Fibroblast of skin of right quadriceps (primary cell): Measurements from ENCODE around the gene RNPEP.
"Not testable (repeated sequence)": the region's sequence is repeated elsewhere in the genome, so short reads cannot be mapped to it uniquely, and the experiment has no call there.

Experiments used
- DNase-seq: peaks from one replicate; pipeline ENCODE4 v3.0.0-alpha.2; 2013

The RNPEP gene, protein sequence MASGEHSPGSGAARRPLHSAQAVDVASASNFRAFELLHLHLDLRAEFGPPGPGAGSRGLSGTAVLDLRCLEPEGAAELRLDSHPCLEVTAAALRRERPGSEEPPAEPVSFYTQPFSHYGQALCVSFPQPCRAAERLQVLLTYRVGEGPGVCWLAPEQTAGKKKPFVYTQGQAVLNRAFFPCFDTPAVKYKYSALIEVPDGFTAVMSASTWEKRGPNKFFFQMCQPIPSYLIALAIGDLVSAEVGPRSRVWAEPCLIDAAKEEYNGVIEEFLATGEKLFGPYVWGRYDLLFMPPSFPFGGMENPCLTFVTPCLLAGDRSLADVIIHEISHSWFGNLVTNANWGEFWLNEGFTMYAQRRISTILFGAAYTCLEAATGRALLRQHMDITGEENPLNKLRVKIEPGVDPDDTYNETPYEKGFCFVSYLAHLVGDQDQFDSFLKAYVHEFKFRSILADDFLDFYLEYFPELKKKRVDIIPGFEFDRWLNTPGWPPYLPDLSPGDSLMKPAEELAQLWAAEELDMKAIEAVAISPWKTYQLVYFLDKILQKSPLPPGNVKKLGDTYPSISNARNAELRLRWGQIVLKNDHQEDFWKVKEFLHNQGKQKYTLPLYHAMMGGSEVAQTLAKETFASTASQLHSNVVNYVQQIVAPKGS

DNA sequence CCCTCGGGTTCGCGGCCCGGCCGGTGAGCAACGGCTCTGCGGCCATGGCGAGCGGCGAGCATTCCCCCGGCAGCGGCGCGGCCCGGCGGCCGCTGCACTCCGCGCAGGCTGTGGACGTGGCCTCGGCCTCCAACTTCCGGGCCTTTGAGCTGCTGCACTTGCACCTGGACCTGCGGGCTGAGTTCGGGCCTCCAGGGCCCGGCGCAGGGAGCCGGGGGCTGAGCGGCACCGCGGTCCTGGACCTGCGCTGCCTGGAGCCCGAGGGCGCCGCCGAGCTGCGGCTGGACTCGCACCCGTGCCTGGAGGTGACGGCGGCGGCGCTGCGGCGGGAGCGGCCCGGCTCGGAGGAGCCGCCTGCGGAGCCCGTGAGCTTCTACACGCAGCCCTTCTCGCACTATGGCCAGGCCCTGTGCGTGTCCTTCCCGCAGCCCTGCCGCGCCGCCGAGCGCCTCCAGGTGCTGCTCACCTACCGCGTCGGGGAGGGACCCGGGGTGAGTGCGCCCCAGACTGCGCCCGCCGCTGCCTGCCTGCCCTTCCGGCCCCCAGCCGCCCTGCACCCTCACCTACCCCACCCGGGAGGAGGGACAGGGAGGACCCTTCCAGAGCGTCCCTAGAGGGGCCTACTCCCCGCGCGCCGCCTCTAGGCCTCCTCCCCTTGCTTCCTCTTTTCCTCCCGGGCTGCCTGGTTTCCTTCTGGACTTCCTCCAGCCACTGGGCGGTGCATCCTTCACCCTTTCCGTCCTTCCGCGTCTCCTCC, at the start of gene RNPEP:
Gene RNPEP, plus strand, starts transcription at position 26 of the 757 bp plus-strand sequence. Its CDS starts 19 bp downstream, at position 45.
- peak; percentile 60 for DNase-seq

DNA sequence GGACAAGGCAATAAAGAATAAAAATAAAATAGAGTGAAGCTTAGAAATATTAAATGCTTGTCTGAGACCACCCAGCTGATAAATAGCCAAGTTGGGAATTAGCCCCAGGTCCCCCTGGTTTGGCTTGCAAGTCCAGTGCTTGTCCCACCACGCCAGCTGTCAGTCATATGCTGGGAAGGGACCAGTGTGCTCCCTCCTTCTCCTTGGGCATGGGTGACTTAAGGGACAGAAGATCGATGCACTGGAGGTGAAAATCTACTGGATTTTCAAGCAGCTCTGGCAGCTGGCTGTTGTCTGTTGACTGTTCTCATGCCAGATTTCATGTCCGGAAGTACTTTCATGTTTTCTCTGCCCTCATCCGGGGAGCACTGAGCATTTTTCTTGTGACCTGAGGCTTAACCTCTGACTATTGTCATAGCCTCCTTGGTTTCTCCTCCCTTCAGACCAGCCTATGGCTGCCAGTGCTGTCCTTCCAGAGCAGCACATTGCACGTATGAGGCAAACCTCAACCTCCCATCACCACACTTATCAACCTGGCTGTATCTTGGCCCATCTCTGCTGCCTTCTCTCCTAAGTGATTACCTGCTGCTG, 48.5 kb upstream of the RNPEP start:
- DNase-seq, result no peak

DNA sequence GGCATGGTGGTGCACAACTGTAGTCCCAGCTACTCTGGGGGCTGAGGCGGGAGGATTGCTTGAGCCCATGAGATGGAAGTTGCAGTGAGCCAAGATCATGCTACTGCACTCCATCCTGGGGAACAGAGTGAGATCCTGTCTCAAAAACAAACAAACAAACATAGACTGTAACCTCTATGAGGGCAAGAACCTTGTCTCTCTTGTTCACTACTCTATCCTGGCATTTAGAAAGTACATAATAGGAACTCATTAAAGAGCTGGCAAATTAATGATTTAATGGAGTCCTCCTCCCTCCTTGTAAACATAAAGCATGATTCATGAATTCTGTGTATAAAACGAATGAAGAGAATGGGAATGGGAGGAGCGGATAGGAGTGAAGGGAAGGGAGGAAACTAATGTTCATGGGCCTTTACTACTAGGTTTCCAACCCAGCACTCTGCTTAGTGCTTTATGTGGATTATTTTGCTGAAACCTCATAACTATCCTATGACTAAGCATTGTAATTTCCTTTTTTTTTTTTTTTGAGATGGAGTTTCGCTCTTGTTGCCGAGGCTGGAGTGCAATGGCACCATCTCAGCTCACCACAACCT, 44.7 kb upstream of the RNPEP start:
- DNase-seq, result peak; percentile 86

DNA sequence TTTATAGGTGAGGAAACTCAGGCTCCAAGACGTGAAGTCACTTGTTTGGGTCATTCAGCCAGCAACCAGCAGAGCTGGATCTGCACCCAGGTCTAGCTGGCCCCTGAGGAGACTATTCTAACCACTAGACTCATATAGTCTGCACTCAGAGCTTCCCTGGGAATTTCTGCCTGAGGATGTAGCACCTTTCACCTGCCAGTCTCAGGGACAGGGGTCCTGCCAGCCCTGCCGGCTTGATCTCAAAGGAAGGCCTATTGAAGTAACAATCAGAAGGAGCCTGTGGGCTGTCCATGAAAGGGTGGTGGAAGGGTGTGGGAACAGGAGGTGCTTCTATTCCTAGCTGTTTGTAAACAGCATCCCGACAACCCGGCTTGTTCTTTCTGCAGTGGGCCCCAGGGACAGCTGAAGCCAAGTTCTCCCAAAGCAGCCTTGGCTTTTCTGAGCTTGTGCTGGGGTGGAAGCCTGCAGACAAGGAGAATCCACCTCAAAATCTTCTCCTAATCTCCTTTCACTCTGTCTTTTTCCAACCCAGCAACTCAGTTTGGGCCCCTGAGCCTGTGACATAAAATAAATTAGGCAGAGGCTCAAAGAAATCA, 43.9 kb upstream of the RNPEP start:
- DNase-seq, result no peak

DNA sequence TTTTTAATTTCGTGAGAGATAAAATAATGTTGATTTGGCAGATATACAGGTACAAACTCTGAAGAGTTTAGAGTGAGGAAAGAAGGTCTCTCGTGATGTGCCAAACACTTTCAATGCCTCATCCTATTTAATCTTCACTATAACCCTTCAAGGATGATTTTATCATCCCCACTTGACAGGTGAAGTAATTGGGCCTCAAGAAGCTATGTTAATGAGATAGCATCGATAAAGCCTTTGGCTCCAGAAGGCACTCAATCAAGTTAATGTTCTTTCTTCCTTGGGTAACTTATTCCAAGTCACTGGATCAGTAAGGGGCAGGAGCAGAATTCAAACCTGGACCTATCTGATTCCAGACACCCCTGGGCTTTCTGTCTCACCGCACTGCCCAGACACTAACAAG, 43.3 kb upstream of the RNPEP start:
- DNase-seq, result no peak

DNA sequence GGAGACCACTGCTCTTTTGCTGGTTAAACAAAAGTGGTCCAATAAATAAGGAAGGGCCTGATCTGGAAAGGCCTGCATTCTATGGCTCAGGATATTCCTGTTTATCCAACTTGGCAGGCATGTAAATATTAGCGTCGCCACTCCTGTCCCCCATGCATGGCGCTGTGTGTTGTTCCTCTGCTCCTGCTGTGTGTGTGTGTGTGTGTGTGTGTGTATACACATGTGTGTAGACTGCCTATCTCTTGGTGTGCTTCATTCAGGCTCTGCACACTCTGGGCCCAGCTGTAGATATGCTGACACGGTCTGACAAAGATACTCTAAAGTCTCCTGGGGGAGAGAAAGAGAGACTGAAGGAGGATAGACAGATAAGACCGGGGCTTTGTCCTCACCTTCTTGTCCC, 42.9 kb upstream of the RNPEP start:
- DNase-seq, result no peak

DNA sequence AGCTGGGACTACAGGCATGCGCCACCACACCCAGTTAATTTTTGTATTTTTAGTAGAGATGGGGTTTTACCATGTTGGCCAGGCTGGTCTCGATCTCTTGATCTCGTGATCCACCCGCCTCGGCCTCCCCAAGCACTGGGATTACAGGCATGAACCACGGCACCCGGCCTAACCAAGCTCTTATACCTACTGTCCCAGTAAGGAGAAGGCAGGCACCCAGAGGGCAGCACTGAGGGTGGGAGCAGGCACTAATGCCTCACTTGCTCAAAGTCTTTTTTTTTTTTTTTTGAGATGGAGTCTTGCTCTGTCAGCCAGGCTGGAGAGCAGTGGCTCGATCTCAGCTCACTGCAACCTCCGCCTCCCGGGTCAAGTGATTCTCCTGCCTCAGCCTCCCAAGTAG, 42.1 kb upstream of the RNPEP start:
- DNase-seq, result not testable (repeated sequence)

DNA sequence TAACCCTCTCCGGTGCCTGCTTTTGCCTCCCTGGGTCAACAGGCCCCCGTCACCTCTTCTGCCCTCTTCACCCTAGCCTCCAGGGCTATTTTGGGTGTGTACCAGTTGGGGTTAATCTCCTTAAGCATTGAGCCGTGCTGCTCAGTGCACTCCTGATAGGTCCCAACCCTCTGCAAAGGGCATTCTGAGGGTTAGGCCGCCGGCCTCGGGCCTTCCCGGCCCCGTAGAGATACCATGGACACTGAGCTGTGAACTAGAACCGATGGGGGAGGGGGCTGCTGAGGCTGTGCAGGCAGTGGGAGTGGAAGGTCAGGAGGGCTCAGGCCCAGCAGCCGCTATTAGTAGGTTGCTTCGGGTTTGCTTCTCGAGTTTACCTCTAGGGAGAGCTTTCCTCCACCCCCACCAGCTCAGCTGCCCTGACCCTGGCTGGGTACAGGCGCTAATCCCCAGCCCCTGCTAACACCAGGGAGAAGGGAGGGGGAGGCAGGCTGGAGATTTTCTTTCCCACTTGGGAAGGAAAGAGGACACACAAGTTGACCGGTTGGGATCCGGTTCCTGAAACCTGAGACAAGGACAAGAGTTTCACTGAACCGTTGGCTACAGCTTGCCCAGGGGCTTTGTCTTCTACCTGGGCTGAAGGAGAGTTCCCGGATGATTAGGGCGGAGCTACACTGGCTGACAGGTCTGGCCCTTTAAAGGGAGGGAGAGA, 40.9 kb upstream of the RNPEP start:
- no peak for DNase-seq

DNA sequence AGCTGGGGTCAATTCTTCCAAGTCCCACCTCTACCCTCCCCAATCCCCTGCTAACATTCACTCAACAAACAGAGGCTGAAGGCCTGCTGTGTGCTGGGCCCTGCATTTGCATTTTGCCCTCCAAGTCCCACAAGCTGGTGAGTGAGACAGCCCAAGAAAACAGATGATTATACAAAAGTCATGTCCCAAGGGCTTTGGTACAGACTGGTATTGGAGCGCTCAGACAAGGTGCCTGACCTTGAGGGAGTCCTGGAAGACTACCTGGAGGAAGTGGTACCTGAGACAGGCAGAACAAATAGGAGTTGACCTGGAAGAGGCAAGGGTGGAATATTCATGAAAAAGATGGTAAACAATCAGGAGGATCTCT, 40.3 kb upstream of the RNPEP start:
- no peak for DNase-seq

DNA sequence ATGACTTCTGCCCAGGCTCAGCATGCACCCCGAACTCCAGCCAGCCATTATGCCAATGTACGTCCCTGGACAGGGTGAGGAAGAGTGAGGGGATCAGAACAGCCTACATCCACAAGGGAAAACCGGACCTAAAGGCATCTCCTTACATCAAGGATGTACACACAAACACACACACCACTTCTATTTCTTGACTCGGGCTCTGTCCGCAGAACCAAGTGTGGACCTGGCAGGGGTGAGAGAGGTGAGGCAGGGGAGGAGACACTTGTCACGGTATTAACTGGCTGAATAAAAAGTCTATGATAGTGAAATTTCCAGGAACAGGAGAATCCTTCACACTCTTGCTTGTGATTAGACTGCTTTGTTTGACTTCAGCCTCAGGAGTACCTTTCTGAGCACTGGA, 38.4 kb upstream of the RNPEP start:
- no peak for DNase-seq

DNA sequence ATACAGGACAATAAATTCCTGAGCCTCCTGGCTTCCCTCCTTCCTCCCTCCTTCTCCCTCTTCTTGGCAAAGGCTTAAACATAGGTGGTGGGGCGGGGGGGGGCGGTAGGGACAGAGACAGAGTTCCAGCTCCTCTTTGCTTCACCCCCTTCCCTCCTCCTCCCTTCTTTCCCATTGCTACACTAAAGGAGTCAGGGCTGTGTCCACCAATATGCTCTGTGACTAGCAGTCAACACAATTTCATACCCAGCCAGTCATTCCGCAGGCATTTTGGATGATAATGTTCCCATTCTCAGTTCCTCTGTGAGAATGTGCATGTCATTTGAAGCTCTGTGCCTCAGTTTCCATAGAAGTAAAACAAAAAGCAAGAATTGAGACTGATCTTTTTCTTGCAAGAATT, 37.8 kb upstream of the RNPEP start:
- DNase-seq, result no peak

DNA sequence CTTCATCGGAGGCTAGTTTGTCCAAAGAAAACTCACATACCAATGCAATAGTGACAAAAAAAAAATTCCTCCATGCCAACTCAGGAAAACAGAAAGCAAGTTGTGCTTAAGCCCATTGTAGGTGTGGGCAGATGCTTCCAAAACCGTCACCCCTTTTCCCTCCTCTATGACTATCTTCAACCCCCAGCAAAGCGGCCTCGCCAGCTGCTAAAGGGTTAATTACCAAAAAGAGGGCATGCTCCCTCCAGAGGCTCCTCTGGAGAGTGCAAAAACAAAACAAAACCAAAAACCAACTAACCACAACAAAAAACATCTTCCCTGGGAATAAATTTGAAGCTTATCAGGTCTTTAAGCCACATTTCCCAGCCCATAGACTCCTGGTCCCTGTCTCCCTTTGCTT, 37.3 kb upstream of the RNPEP start:
- no peak for DNase-seq

DNA sequence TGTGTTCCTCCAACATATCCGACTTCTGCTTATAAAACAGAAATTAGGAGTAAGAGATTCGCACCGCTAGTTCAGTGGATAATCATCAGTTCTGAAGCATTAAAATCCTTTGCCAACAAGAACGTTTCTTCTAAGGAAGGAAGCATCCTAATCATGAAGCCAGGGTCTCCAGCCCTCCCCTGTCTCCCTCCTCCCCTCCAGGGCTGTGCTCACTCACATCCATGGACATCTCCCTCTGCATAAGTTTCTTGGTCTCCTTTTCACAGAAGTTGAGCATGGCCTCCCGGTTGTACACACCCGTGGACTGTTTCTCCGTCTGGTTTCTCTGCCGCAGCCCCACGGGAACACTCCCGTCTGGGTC, 36.6 kb upstream of the RNPEP start:
- DNase-seq, result no peak

DNA sequence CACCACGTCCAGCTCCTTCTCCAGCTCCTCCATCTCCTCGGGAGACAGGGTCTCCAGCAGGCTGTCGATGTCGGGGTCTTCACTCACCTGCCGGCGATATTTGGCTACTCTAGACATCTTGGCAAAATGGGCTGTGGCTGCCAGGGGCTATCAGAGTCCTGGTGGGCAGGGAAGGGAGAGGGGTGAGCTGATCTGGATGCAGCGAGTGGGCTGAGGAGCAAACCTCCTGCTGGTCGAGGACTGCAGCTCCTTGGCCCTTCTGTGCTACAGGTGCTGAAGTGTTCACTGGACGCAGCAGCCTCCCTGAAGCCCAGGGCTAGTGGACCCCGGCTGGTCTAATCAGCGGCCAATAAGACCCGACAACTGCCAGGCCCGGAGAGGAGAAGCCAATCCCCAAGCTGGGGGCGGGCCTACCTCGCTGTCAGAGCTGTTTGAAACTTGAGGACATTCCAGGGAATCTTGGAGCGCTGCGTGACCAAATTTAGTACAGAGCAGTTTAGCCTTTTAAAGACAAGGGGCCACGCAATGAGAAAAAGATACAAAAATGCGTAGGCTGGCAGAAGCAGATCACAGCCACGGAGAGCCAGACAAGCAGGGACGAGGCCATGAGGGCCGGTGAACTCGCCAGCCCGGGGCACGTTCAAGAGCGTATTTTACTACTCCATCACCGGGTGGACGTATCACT, 36.1 kb upstream of the RNPEP start, which contains the start of gene LMOD1:
Gene LMOD1, minus strand, starts transcription at position 325 of the 685 bp plus-strand sequence. Its CDS starts 208 bp downstream, at position 117.
- peak; percentile 96 for DNase-seq

DNA sequence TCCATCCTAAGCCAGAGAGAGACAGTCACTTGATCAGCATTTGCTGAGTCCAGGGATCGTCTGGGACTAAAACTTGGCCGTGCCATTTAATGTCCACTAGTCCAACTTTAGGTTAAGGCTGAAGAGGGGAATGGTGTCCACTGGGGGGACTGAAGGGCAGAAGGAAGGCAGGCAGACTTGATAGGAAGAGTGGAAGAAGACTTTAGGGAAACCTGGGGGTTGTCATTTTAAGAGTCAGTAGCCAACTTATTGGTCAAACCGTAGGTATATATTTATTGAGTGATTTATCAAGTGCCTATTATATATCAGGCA, 34.8 kb upstream of the RNPEP start:
- no peak for DNase-seq

DNA sequence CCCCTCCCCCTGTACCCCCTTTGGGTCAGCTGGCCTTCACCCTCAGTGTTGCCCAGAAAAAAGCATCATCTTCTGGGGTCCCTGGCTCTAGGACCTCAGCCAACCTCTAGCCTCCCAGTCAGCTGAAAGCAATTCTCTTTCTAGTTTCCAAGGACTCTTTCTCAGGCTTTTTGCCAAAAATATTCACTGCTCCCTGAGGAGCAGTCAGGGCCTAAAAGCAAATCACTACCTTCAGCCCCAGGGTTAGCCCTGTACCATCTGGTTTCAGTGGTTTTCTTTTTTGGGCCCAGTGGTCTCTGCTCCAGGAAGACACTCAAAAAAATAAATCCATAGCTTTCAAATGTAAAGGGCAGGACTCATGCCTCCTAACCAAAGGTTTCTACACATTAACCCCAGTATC, 33.0 kb upstream of the RNPEP start:
- DNase-seq, result peak; percentile 56

DNA sequence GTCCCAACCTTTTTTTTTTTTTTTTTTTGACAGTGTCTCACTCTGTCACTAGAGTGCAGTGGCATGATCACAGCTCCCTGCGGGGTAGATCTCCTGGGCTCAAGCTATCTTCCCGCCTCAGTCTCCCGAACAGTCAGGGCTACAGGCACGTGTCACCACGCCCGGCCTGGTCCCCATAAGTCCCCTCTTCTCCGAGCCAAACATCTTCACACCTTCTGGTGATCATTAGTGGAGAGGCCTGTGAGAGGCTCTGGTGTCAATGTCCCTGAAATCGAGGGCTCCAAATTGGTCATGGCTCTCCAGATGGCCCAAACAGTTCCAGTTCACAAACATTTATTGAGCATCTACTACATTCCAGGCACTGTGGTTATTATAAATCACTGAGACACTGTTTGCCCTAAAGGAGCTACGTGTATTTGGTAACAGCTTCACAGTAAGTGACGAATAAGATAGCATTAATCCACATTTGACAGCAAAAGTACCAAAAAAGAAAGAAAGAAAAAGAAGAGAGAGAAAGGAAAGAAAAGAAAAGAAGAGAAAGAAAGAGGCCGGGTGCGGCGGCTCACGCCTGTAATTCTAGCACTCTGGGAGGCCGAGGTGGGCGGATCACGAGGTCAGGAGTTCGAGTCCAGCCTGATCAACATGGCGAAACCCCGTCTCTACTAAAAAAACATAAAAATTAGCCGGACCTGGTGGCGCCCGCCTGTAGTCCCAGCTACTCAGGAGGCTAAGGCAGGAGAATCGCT, 28.0 kb upstream of the RNPEP start:
- DNase-seq, result no peak

DNA sequence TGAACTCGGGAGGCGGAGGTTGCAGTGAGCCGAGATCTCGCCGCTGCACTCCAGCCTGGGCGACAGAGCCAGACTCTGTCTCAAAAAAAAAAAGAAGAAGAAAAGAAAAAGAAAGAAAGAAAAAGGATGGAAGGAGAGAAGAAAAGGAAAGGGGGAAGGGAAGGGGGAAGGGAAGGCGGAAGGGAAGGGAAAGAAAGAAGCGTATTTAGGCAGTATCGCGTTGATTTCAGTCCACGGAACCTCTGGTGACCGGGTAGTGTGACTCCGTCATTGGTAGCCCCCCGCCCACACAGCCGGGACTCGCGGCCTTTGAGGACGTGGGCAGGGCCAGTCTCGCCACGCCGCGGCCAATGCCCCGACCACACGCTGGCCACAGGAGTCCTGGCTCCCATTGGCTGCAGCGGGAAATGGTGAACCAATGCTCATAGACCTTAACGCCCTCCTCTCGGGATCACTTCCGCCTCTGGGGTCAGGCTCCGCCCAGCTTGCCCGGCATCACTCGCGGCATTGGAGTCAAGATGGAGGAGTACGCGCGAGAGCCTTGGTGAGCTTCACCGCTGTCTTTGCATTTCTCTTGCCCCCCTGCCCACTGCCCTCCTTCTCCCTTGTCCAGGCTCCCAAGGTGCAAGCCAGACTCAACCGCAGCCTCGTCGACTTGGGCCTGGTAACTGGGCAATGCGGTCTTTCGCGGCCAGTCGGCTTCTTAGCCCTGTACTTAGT, 27.3 kb upstream of the RNPEP start, which contains the start of gene TIMM17A:
Gene TIMM17A, plus strand, starts transcription at position 495 of the 720 bp plus-strand sequence. Its CDS starts 24 bp downstream, at position 519.
- DNase-seq, result peak; percentile 98

DNA sequence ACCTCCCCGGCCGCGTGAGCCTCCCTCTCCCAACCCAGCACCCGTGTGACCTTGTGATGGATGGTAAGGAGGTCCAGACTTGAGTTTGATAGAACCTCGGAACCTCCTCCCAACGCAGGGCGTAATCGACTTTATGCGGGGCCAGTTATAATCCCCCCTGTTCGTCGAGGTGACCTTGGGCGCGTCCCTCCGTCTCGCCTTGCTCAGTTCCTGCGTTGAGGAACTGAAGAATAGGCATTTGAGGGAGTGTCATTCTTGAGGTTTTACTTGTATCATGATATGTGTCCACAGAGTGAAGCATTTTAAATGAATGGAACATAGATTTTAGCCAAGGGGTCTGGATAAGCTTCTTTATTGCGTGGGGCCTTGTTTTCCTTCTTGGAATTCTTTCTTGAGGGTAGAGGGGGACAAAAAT, 26.7 kb upstream of the RNPEP start:
- DNase-seq, result no peak

DNA sequence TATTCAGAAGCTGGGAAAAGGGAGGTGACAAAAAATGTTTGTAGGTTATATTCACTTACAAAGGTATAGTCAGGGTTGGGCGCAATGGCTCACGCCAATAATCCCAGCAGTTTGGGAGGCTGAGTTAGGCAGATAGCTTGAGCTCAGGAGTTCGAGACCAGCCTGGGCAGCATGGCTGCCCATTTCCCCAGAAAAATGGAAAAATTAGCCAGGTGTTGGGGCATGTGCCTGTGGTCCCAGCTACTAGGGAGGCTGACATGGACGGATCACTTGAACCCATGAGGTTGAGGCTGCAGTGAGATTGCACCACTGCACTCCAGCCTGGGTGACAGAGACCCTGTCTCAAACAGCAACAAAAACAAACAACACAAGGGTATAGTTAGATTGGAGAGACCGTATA, 24.1 kb upstream of the RNPEP start:
- DNase-seq, result no peak
